Activated T-helper 2 cell treated with anti-CD3 and anti-CD28 coated beads, Interferon-gamma antibody, Interleukin-2, Interleukin-4, amounts not matched to agents 10 μg/mL and 5 μg/mL and 100 μg/mL, durations not matched to agents 14 hours and 24 hours and 36 hours (primary cell): ENCODE data around the gene GFOD1. TPM values are rescaled to one million over a fixed set of nuclear protein-coding genes. Genes with fewer than 3 reads are reported as not detected.
"Not testable (repeated sequence)": the region's sequence is repeated elsewhere in the genome, so short reads cannot be mapped to it uniquely, and the experiment has no call there.

ENCODE experiments used
- DNase-seq: peaks from one replicate; pipeline ENCODE4 v3.0.0; 2021; ENCODE audit warnings: low spot score
- H3K27ac Mint-ChIP-seq: one replicate; pipeline ENCODE4 v1.8.0; 2021; ENCODE audit warnings: mixed read lengths
- H3K27me3 Mint-ChIP-seq: one replicate; pipeline ENCODE4 v1.8.0; 2021; ENCODE audit warnings: low read depth, mixed read lengths
- H3K36me3 Mint-ChIP-seq: one replicate; pipeline ENCODE4 v1.8.0; 2021; ENCODE audit warnings: low read depth, mixed read lengths
- H3K4me1 Mint-ChIP-seq: one replicate; pipeline ENCODE4 v1.8.0; 2021; ENCODE audit warnings: low read depth, mixed read lengths
- H3K4me3 Mint-ChIP-seq: one replicate; pipeline ENCODE4 v1.8.0; 2021; ENCODE audit warnings: low read depth, mild to moderate bottlenecking, moderate library complexity, mixed read lengths
- H3K9me3 Mint-ChIP-seq: one replicate; pipeline ENCODE4 v1.8.0; 2021; ENCODE audit warnings: mixed read lengths
- intact Hi-C: fragments of 100-400 bp; cut with micrococcal nuclease; formaldehyde crosslinking; loops from one replicate; pipeline ENCODE4 v1.15.1; 2023
- total RNA-seq: library from RNA; stranded (reverse); gene quantifications from 2 replicates; pipeline ENCODE4 v1.2.3, GENCODE V29; 2022

Gene GFOD1
- total RNA-seq, 1 donor from 2014 or later = 4.6 TPM

DNA sequence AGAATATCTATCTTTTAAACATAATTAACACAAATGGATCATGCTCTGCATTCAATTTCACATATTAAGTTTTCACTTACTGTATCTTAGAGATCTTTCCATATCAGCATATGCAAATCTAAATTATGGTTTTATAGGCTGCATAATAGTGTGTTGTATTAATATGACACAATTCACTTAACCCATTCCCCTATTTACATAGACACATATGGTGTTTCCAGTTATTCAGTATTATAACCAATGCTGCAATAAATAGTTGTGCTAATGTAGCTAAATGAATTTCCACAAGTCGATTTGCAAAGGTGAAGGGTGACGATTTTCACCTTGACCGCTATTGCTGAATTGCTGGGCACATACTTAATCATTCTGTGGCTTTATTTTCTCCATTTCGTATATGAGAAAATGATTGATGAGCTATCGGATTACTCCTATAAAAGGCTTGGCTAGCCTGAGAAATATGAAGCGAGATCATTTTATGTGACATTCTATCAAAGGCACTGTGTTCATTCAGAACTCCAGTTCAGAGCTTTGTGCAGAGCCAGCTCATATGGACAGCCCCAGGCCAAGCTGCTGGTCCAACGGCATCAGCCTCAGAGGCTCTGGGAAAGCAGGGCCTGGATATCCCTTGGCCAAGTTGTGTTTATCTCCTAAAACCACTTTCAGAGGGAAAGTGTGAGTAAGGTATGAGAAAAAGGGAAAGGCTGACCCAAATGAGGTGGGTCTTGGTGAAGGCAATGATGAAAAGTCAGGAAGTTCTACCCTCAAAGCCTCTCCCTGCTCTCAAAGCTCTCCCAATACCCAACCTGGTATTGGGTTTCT is 50.8 kb downstream of the GFOD1 start:
- Mint-ChIP-seq H3K27ac (no peak overlapping the region), H3K9me3 (peaks cover 4% of the 10 kb centered on the region), H3K4me3 (no peak overlapping the region), H3K27me3 (peaks cover 3% of the 10 kb centered on the region), H3K4me1 (peaks cover 49% of the 10 kb centered on the region), H3K36me3 (peaks cover 5% of the 10 kb centered on the region)
- intact Hi-C loops = no loop called here
- no peak for DNase-seq

DNA sequence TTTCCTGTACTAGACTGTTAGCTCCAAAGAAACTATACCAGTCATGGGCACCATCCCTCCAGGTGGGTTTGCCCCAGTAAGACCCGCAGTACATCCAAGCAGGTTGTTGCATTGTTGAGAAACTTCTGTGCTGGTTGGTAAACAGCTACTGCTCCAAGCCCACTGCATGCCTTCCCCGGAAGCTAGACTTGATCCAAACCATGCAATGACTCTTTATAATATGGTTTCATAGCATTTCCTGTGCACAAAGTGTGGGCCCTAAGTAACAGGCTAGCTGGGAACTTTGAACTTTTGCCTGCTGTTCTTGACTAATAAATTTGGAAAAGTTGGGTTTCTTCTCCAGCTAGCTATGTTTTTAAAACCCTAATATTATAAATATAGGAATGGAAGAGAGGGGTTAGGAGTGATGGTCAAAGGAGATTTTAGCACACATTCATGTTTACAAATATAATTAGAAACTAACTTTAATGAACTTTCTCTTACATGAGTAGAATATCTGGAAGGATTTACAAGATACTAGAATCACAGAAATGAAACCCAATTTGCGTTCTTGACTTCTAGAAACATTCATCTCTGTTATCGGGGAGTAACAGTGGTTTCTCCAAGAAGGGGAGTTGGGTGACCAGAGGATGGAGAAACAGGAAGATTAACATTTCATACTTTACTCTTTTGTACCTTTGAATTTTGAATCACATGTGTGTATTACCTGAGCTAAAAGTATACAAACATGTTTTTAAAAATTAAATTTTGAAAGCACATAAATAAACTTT is 51.7 kb downstream of the GFOD1 start:
- Mint-ChIP-seq H3K4me3 (no peak overlapping the region), H3K27ac (peak overlapping the region; percentile 47), H3K36me3 (peaks cover 5% of the 10 kb centered on the region), H3K27me3 (peaks cover 3% of the 10 kb centered on the region), H3K4me1 (peaks cover 54% of the 10 kb centered on the region), H3K9me3 (peaks cover 4% of the 10 kb centered on the region)
- intact Hi-C loops = no loop called here
- DNase-seq = no peak

- Mint-ChIP-seq H3K27ac (no peak overlapping the region), H3K36me3 (peaks cover 5% of the 10 kb centered on the region), H3K4me1 (peaks cover 56% of the 10 kb centered on the region), H3K9me3 (peaks cover 4% of the 10 kb centered on the region), H3K27me3 (peaks cover 3% of the 10 kb centered on the region), H3K4me3 (no peak overlapping the region)
- intact Hi-C loops = no loop called here
- DNase-seq = no peak
These were observed 52.6 kb downstream of the GFOD1 start for GRCh38 chr6:13434777-13435176.

- H3K36me3 Mint-ChIP-seq, intact Hi-C loops, H3K9me3 Mint-ChIP-seq, H3K4me3 Mint-ChIP-seq, DNase-seq, H3K27me3 Mint-ChIP-seq, H3K27ac Mint-ChIP-seq: not testable (repeated sequence)
- H3K4me1 Mint-ChIP-seq = peaks cover 59% of the 10 kb centered on the region
These were observed 53.1 kb downstream of the GFOD1 start for GRCh38 chr6:13434135-13434775.

- H3K27me3 Mint-ChIP-seq = no peaks in the 10 kb centered on the region
- intact Hi-C loops = no loop called here
- H3K4me1 Mint-ChIP-seq = peaks cover 63% of the 10 kb centered on the region
- peak overlapping the region; percentile 1 for H3K27ac Mint-ChIP-seq
- peaks cover 4% of the 10 kb centered on the region for H3K9me3 Mint-ChIP-seq
- H3K4me3 Mint-ChIP-seq = no peak overlapping the region
- H3K36me3 Mint-ChIP-seq = peaks cover 5% of the 10 kb centered on the region
- no peak for DNase-seq
These were observed 53.7 kb downstream of the GFOD1 start for GRCh38 chr6:13433709-13434121.

DNA sequence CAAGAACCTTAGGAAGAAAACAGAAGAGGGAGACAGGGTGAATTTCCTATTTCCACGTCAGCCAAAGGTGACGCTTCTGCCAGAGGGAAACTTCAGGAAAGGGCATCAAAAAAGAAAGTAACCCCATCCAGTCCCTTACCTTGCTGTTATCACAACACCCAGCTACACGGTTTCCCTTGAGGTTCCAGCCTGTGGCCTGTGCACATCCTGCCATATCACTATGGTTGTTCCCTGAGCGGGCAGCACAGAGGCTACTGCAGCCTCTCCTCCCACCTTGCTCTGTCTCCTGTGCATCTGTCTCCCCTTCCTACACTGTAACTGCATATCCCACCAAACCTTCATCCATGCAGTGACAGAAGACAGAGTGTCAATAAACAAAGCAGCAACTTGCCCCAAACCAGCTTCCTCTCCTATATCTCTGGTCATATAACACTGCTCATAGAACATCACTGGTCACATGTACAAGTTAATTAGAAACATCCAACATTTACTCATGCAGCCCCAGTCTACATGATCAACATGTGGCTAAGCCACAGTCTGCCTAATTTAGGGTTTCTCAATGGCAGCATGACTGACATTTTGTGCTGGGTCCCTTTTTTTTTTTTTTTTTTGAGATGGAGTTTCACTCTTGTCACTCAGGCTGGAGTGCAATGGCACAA is 54.7 kb downstream of the GFOD1 start:
- no peak for DNase-seq
- H3K36me3 Mint-ChIP-seq = peaks cover 5% of the 10 kb centered on the region
- peaks cover 73% of the 10 kb centered on the region for H3K4me1 Mint-ChIP-seq
- peaks cover 4% of the 10 kb centered on the region for H3K9me3 Mint-ChIP-seq
- H3K27ac Mint-ChIP-seq = peak overlapping the region; percentile 78
- H3K27me3 Mint-ChIP-seq = no peaks in the 10 kb centered on the region
- intact Hi-C loops = loop anchor here (1.0 kb wide), 1 partner anchor 22 kb away; no protein-coding TSS in a partner anchor
- H3K4me3 Mint-ChIP-seq = peak overlapping the region; percentile 18

- Mint-ChIP-seq H3K4me3 (peak overlapping the region; percentile 37), H3K9me3 (peaks cover 4% of the 10 kb centered on the region), H3K27ac (peak overlapping the region; percentile 67), H3K4me1 (peaks cover 74% of the 10 kb centered on the region), H3K27me3 (no peaks in the 10 kb centered on the region), H3K36me3 (peaks cover 5% of the 10 kb centered on the region)
- DNase-seq = no peak
- intact Hi-C loops = loop anchor here (1.0 kb wide), 1 partner anchor 22 kb away; no protein-coding TSS in a partner anchor
These were observed 55.4 kb downstream of the GFOD1 start for GRCh38 chr6:13431861-13432465.

DNA sequence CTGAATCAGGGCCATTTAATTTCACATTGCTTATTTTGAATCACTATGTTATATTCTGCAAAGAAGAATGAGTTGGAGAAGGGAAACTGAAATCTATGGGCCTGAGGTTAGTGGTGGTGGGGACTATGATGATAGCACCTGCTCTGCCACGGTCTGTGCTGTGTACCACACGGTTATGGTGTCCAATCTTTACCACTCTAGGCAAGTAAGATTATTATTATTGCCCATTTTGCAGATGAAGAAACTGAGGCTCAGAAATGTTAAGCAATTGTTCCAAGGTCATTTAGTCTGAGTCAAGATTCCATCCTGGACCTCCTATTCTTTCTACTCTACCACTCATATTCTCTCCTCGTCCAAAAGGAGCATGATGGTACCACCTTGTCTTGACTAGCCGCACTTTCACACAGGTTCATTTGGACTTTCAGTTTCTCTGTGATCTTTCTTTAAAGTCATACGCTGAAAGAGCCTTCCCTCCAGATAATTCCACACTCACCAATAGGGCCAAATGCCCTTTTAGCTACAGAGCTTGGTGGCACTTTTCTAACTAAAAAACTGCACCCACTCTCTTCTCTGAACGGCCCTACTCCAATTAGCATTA is 56.2 kb downstream of the GFOD1 start:
- intact Hi-C loops = no loop called here
- H3K36me3 Mint-ChIP-seq = peaks cover 5% of the 10 kb centered on the region
- H3K4me3 Mint-ChIP-seq = no peak overlapping the region
- H3K27ac Mint-ChIP-seq = no peak overlapping the region
- H3K4me1 Mint-ChIP-seq = peaks cover 75% of the 10 kb centered on the region
- no peaks in the 10 kb centered on the region for H3K27me3 Mint-ChIP-seq
- H3K9me3 Mint-ChIP-seq = peaks cover 4% of the 10 kb centered on the region
- no peak for DNase-seq

GRCh38 chr6:13429406-13429753 is 58.0 kb downstream of the GFOD1 start:
- intact Hi-C loops = no loop called here
- Mint-ChIP-seq H3K36me3 (peaks cover 5% of the 10 kb centered on the region), H3K27me3 (no peaks in the 10 kb centered on the region), H3K9me3 (peaks cover 4% of the 10 kb centered on the region), H3K4me1 (peaks cover 75% of the 10 kb centered on the region), H3K4me3 (no peak overlapping the region), H3K27ac (no peak overlapping the region)
- DNase-seq = no peak

- Mint-ChIP-seq H3K4me3 (peak overlapping the region; percentile 27), H3K27ac (peak overlapping the region; percentile 84), H3K36me3 (peaks cover 2% of the 10 kb centered on the region), H3K27me3 (no peaks in the 10 kb centered on the region), H3K9me3 (peaks cover 2% of the 10 kb centered on the region), H3K4me1 (peaks cover 74% of the 10 kb centered on the region)
- intact Hi-C loops = loop anchor here (1.0 kb wide), 4 partner anchors 26 to 72 kb away; no protein-coding TSS in a partner anchor
- DNase-seq = no peak
These were observed 58.6 kb downstream of the GFOD1 start for GRCh38 chr6:13428583-13429405.
